ENCODE data around the gene ZBTB20. TPM values are rescaled to one million over a fixed set of nuclear protein-coding genes. Genes with fewer than 3 reads are reported as not detected.

The ZBTB20 gene
- total RNA-seq, 6 experiments from 2014 or later: 8.0 to 14.1 (median 10.4) TPM

DNA sequence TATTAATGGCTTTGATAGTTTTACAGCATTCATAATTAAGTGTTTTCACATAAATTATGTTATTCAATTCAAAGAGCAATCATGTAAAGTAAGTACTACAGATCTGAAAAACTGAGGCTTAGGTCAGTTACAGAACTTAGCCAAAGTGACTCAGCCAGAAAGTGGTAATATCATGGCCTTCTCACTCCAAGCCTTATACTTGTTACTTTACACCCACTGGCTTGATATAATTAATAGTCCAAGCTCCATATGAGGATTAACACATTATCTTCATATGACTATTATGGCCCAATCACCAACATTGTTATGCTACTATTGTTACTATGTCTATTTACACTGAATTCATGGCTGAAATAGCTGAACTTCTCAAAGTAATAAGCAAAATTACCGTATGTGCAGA, 802.6 kb downstream of the ZBTB20 start:
- TF ChIP-seq, protein P1, sequence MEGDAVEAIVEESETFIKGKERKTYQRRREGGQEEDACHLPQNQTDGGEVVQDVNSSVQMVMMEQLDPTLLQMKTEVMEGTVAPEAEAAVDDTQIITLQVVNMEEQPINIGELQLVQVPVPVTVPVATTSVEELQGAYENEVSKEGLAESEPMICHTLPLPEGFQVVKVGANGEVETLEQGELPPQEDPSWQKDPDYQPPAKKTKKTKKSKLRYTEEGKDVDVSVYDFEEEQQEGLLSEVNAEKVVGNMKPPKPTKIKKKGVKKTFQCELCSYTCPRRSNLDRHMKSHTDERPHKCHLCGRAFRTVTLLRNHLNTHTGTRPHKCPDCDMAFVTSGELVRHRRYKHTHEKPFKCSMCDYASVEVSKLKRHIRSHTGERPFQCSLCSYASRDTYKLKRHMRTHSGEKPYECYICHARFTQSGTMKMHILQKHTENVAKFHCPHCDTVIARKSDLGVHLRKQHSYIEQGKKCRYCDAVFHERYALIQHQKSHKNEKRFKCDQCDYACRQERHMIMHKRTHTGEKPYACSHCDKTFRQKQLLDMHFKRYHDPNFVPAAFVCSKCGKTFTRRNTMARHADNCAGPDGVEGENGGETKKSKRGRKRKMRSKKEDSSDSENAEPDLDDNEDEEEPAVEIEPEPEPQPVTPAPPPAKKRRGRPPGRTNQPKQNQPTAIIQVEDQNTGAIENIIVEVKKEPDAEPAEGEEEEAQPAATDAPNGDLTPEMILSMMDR (IDR thresholded peaks at IDR 0.05): no peak
- Mint-ChIP-seq H3K27ac (no peak overlapping the region), H3K36me3 (ENCODE audit: low read depth) (peaks cover 2% of the 10 kb centered on the region; the same call in 1 of the 2 replicates), H3K27me3 (ENCODE audit: insufficient read depth) (no peaks in the 10 kb centered on the region), H3K9me3 (no peaks in the 10 kb centered on the region), H3K4me3 (no peak overlapping the region), H3K4me1 (ENCODE audit: low read depth) (no peaks in the 10 kb centered on the region)
- no peak for DNase-seq

DNA sequence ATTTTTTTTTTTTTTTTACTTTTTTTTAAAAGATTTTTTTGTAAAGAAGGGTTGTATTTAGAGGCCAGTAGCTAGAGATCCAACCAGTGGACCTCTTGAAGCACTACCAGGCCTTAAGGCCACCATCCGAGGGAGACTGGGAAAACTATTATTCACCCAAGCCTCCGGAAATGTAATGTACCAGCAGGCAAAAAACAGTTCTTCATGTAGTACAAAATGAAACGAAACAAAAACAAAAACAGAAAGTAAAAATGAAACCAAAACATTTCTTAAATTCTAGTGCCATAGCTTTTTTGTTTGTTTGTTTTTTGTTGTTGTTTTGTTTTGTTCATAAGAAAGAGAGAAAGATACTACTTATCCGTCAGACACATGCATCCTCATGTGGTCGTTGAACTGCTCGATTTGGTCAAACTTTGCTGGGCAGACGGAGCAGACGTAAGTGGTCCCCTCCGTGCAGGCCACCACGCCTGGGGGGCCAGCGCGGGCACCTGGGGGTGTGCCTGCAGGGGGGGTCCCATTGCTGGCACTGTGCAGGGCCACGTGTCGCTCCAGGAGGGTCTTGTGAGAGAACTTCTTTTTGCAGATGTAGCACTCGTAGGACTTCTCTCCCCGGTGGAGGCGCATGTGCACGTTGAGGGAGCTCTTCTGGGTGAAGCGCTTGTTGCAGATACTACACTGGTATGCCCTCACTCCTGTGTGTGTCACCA, 808.3 kb downstream of the ZBTB20 start:
- no peak overlapping the region for H3K4me3 Mint-ChIP-seq
- no peak for DNase-seq
- no peaks in the 10 kb centered on the region for H3K9me3 Mint-ChIP-seq
- no peaks in the 10 kb centered on the region for H3K4me1 Mint-ChIP-seq (ENCODE audit: low read depth)
- H3K27ac Mint-ChIP-seq: no peak overlapping the region
- H3K27me3 Mint-ChIP-seq (ENCODE audit: insufficient read depth): no peaks in the 10 kb centered on the region
- H3K36me3 Mint-ChIP-seq (ENCODE audit: low read depth): peaks cover 5% of the 10 kb centered on the region
- TF ChIP-seq, protein P1 (IDR thresholded peaks at IDR 0.05): no peak

DNA sequence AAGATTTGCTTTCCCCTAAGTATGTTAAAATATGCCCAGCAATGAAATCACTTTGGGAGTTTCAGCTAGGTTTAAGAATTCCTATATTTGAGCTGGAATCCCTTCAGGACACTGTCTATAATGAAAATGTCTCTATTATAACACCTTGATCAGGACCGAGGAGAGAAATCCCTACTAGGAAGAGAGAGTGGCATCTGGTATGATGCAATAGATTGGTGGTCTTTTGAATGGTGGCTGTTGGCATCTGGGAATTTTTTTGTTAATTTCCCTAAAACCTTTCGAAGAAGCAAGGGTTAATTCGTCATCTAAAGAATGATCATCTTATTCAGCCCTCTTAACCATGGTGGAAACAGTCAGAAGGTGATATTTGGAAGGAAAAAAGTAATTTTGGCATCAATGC, 810.2 kb downstream of the ZBTB20 start:
- Mint-ChIP-seq H3K4me1 (ENCODE audit: low read depth) (no peaks in the 10 kb centered on the region), H3K4me3 (no peak overlapping the region), H3K9me3 (no peaks in the 10 kb centered on the region), H3K27me3 (ENCODE audit: insufficient read depth) (no peaks in the 10 kb centered on the region), H3K36me3 (ENCODE audit: low read depth) (peaks cover 14% of the 10 kb centered on the region), H3K27ac (no peak overlapping the region)
- TF ChIP-seq, protein P1 (IDR thresholded peaks at IDR 0.05): no peak
- DNase-seq: no peak

DNA sequence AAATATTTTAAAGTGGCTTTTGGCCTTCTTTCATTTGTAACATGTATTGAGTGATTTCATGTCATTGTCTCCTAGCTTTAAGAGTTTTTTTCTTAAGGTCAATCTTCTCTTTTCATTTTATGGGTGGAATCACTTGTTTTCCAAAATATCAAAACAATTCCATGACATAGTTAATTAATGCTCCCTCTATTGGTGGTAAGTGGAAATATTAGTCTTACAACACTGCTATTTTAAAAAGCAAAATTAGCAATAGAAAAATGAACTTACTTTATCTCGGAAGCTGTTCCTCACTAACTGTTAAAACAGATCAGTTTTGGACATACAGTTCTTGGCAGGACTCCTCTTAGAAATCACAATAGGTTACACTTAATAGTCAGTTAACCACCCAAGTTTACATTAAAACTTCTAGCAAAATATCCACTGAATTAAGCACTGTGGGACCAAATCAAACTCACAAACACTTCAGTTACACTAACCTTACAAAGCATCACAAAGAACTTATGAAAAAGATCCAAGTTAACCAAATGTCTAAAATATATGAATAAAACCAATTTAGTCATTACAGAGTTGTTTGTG, 810.9 kb downstream of the ZBTB20 start:
- no peak overlapping the region for H3K27ac Mint-ChIP-seq
- H3K36me3 Mint-ChIP-seq (ENCODE audit: low read depth): peaks cover 18% of the 10 kb centered on the region
- no peaks in the 10 kb centered on the region for H3K4me1 Mint-ChIP-seq (ENCODE audit: low read depth)
- DNase-seq: no peak
- no peaks in the 10 kb centered on the region for H3K27me3 Mint-ChIP-seq (ENCODE audit: insufficient read depth)
- TF ChIP-seq, protein P1 (IDR thresholded peaks at IDR 0.05): peak; percentile 81
- H3K9me3 Mint-ChIP-seq: no peaks in the 10 kb centered on the region
- no peak overlapping the region for H3K4me3 Mint-ChIP-seq

DNA sequence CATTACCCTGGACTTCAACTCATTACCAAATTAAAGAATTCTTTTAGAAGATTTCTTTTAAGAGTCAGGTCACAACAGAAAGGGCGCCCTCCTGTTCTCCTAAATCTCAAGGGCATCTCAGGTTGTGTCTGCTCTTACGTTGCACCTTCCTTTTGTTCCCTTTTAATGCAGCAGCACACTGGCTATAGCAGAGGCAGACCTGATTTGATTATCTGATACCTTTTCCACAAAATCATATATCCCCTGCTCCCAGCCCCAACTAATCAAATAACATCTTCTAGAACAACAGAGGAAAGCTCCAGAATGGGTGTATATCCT, 813.2 kb downstream of the ZBTB20 start:
- TF ChIP-seq, protein P1 (IDR thresholded peaks at IDR 0.05): no peak
- H3K27ac Mint-ChIP-seq: no peak overlapping the region
- no peaks in the 10 kb centered on the region for H3K27me3 Mint-ChIP-seq (ENCODE audit: insufficient read depth)
- no peaks in the 10 kb centered on the region for H3K9me3 Mint-ChIP-seq
- no peak for DNase-seq
- H3K4me3 Mint-ChIP-seq: no peak overlapping the region
- H3K4me1 Mint-ChIP-seq (ENCODE audit: low read depth): no peaks in the 10 kb centered on the region
- peaks cover 21% of the 10 kb centered on the region for H3K36me3 Mint-ChIP-seq (ENCODE audit: low read depth)

Measured in HFFc6 (cell line).